HG03045 (cell line): ENCODE measurements around the gene ZNF30.
"Not testable (repeated sequence)": the region's sequence is repeated elsewhere in the genome, so short reads cannot be mapped to it uniquely, and the experiment has no call there.

Experiments used
- ATAC-seq: cut with Tn5 transposase; IDR thresholded peaks from one replicate; pipeline ENCODE4 v1.9.1; 2021; ENCODE audit warnings: mild to moderate bottlenecking, moderate library complexity; ENCODE audit not compliant: unreplicated experiment

The ZNF30 gene

DNA sequence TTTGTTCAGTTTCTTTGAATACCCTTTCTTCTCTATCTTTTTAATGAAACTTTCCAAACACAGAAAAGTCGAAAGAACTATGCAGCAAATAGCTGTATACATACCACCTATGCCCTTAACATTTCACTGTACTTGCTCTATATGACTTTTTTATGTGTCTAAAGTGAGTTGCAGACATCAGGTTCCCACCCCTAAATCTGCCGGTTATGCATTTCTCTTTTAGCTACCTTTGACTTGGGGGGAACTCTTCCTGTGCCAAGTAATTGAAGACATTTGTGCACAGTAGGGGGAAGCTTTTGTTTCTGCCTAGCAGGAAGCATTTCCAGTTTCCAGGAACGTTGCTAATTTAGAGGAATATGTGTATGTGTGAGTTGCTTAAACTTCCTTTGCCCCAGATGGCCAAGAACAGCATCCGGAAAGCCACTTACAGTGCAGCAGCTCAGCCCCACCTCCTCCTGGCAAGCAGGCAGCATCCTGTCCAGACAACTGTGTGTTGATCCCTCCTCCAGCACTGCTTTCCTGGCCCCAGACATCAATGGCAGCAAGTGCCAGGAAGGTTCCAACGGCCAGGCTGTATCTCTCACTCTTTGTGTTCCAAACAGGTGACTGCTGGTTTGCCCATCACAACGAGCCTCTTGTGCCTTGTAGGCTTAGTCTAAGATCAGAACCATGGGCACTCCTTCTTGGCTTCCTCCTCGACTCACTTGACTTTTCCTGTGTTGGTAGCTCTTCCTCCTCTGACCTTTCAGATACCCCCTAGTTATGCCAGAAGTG is 58.7 kb downstream of the ZNF30 start:
- no peak for ATAC-seq

- ATAC-seq: no peak
These were observed 61.4 kb downstream of the ZNF30 start for GRCh38 chr19:34988119-34988518.

GRCh38 chr19:34989298-34989697 is 62.6 kb downstream of the ZNF30 start:
- no peak for ATAC-seq

- no peak for ATAC-seq
These were observed 64.0 kb downstream of the ZNF30 start for GRCh38 chr19:34990578-34991192.

DNA sequence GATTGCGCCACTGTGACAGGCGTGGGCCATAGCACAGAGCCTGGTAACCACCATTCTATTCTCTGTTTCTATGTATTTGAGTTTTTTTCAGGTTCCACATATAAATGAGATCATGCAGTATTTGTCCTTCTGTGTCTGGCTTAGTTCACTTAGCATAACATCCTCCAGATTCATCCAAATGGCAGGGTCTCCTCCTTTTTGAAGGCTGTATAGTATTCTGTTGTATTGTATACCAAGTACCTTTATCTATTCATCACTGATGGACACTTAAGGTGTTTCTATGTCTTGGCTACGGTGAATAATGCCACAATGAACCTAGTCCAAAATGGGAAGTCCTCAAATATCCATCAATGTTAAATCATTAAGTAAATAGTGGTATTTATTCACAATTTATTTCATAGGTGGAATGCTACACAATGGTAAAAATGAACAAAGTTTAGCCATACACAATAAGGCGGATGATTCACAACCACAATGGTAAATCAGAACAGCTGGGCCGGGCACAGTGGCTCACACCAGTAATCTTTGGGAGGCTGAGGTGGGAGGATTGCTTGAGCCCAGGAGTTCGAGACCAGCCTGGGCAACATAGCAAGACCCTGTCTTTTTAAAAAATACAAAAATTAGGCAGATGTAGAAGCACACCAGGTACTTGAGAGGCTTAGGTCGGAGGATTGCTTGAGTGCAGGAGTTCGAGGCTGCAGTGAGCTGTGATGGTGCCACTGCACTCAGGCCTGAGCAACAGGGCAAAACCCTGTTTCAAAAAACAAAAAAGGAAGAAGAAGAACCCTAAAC is 65.0 kb downstream of the ZNF30 start:
- no peak for ATAC-seq

GRCh38 chr19:34992582-34992981 is 65.9 kb downstream of the ZNF30 start:
- not testable (repeated sequence) for ATAC-seq

DNA sequence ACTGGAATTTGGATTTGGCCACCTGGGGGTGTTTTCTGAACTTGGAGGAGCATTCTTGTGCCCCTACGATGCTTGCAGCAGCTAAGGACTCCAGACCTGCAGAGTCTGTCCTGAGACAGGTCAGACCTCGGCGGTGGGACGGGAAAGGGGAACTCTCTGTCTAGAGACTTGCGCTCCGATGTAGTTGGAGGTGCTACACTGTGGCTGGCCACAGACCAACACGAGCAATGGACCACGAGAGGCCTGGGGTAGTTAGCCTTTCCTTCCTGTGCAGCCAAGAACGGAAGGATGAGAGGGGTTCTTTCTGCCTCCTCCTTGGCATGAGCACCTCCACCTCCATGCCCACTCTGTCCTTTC is 67.6 kb downstream of the ZNF30 start:
- ATAC-seq: no peak
